Measurements from ENCODE around the gene GDI2. TPM values are rescaled to one million over a fixed set of nuclear protein-coding genes. Genes with fewer than 3 reads are reported as not detected.
"Not testable (repeated sequence)": the region's sequence is repeated elsewhere in the genome, so short reads cannot be mapped to it uniquely, and the experiment has no call there.

The GDI2 gene
- total RNA-seq, 6 experiments from 2014 or later: 116 to 228 (median 128) TPM

- Histone ChIP-seq H3K36me3 (no peaks in the 10 kb centered on the region), H3K27ac (no peak overlapping the region), H3K4me1 (no peaks in the 10 kb centered on the region), H3K4me3 (no peak overlapping the region), H3K9me3 (no peaks in the 10 kb centered on the region), H3K27me3 (no peaks in the 10 kb centered on the region)
- no peak for DNase-seq
- no peak for TF ChIP-seq POLR2A (IDR thresholded peaks at IDR 0.05)
- TF ChIP-seq, protein P1, sequence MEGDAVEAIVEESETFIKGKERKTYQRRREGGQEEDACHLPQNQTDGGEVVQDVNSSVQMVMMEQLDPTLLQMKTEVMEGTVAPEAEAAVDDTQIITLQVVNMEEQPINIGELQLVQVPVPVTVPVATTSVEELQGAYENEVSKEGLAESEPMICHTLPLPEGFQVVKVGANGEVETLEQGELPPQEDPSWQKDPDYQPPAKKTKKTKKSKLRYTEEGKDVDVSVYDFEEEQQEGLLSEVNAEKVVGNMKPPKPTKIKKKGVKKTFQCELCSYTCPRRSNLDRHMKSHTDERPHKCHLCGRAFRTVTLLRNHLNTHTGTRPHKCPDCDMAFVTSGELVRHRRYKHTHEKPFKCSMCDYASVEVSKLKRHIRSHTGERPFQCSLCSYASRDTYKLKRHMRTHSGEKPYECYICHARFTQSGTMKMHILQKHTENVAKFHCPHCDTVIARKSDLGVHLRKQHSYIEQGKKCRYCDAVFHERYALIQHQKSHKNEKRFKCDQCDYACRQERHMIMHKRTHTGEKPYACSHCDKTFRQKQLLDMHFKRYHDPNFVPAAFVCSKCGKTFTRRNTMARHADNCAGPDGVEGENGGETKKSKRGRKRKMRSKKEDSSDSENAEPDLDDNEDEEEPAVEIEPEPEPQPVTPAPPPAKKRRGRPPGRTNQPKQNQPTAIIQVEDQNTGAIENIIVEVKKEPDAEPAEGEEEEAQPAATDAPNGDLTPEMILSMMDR (IDR thresholded peaks at IDR 0.05): no peak
- intact Hi-C loops (cut with DNase I): no loop called here
- 67% methylated on average over 4 of the region's 4 CpGs for WGBS (ENCODE audit: insufficient coverage, low coverage, low lambda C conversion rate, missing lambda C conversion rate)
- no peak for ATAC-seq
These were observed 30.6 kb upstream of the GDI2 start for GRCh38 chr10:5843686-5844344.

GRCh38 chr10:5841965-5842364 is 28.7 kb upstream of the GDI2 start:
- no peak overlapping the region for H3K27ac ChIP-seq
- H3K4me1 ChIP-seq: no peaks in the 10 kb centered on the region
- intact Hi-C loops (cut with DNase I): no loop called here
- no peaks in the 10 kb centered on the region for H3K36me3 ChIP-seq
- no peaks in the 10 kb centered on the region for H3K9me3 ChIP-seq
- ATAC-seq (no peak), DNase-seq (no peak)
- no peaks in the 10 kb centered on the region for H3K27me3 ChIP-seq
- 92% methylated on average over 14 of the region's 14 CpGs for WGBS (ENCODE audit: insufficient coverage, low coverage, low lambda C conversion rate, missing lambda C conversion rate)
- H3K4me3 ChIP-seq: no peak overlapping the region
- TF ChIP-seq POLR2A (IDR thresholded peaks at IDR 0.05): no peak
- TF ChIP-seq, protein P1 (IDR thresholded peaks at IDR 0.05): no peak

- no peak overlapping the region for H3K4me3 ChIP-seq
- intact Hi-C loops (cut with DNase I): no loop called here
- H3K27me3 ChIP-seq: no peaks in the 10 kb centered on the region
- TF ChIP-seq, protein P1 (IDR thresholded peaks at IDR 0.05): no peak
- TF ChIP-seq POLR2A (IDR thresholded peaks at IDR 0.05): no peak
- no peaks in the 10 kb centered on the region for H3K36me3 ChIP-seq
- no peak overlapping the region for H3K27ac ChIP-seq
- H3K9me3 ChIP-seq: no peaks in the 10 kb centered on the region
- no peaks in the 10 kb centered on the region for H3K4me1 ChIP-seq
- ATAC-seq (peak; percentile 21 to 37 (median 36)), DNase-seq (no peak)
- 31% methylated on average over 11 of the region's 40 CpGs for WGBS (ENCODE audit: insufficient coverage, low coverage, low lambda C conversion rate, missing lambda C conversion rate)
These were observed 27.4 kb upstream of the GDI2 start for GRCh38 chr10:5840314-5841307.

DNA sequence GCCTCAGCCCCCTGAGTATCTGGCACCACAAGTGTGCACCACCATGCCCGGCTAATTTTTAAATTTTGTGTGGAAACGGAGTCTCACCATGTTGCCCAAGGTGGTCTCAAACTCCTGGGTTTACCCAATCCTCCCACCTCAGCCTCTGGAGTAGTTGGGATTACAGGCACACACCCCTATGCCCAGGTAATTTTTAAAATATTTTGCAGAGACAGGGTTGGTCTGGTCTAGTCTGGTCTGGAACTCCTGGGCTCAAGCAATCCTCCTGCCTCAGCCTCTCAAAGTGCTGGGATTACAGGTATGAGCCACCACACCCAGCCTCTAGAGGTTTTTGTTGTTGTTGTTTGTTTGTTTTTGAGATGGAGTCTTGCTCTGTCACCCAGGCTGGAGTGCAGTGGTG is 22.9 kb upstream of the GDI2 start:
- intact Hi-C loops (cut with DNase I); H3K4me1 ChIP-seq; DNase-seq; ATAC-seq; H3K4me3 ChIP-seq; H3K27me3 ChIP-seq; H3K27ac ChIP-seq; H3K9me3 ChIP-seq; H3K36me3 ChIP-seq: not testable (repeated sequence)
- 83% methylated on average over 2 of the region's 2 CpGs for WGBS (ENCODE audit: insufficient coverage, low coverage, low lambda C conversion rate, missing lambda C conversion rate)

Data from right lobe of liver (tissue), 6 donors.